ENCODE results near the gene LRRFIP1.

Gene LRRFIP1

GRCh38 chr2:237708491-237708890, 81.1 kb downstream of the LRRFIP1 start:
- DNase-seq, result no peak

GRCh38 chr2:237708961-237709360, 81.6 kb downstream of the LRRFIP1 start:
- no peak for DNase-seq

- no peak for DNase-seq
Observed at GRCh38 chr2:237711458-237712150, 84.2 kb downstream of the LRRFIP1 start.

- DNase-seq, result no peak
Observed at GRCh38 chr2:237712477-237713377, 85.3 kb downstream of the LRRFIP1 start.

GRCh38 chr2:237714690-237715458, 87.5 kb downstream of the LRRFIP1 start:
- DNase-seq, result no peak

- DNase-seq, result peak; percentile 53
Observed at GRCh38 chr2:237715459-237715947, 88.1 kb downstream of the LRRFIP1 start.

- no peak for DNase-seq
Observed at GRCh38 chr2:237716011-237716410, 88.6 kb downstream of the LRRFIP1 start.

GRCh38 chr2:237717366-237718276, 90.2 kb downstream of the LRRFIP1 start:
- DNase-seq, result no peak

- no peak for DNase-seq
Observed at GRCh38 chr2:237718277-237718634, 90.9 kb downstream of the LRRFIP1 start.

GRCh38 chr2:237720444-237720843, 93.1 kb downstream of the LRRFIP1 start:
- DNase-seq, result no peak

- no peak for DNase-seq
Observed at GRCh38 chr2:237720957-237721356, 93.6 kb downstream of the LRRFIP1 start.

- no peak for DNase-seq
Observed at GRCh38 chr2:237721458-237721857, 94.1 kb downstream of the LRRFIP1 start.

GRCh38 chr2:237722616-237723015, 95.2 kb downstream of the LRRFIP1 start:
- no peak for DNase-seq

GRCh38 chr2:237723023-237723422, 95.6 kb downstream of the LRRFIP1 start:
- no peak for DNase-seq

GRCh38 chr2:237723602-237724001, 96.2 kb downstream of the LRRFIP1 start:
- peak; percentile 27 for DNase-seq

GRCh38 chr2:237724811-237725478, 97.6 kb downstream of the LRRFIP1 start:
- peak; percentile 76 for DNase-seq

GRCh38 chr2:237725661-237726060, 98.3 kb downstream of the LRRFIP1 start:
- DNase-seq, result no peak

- peak; percentile 97 for DNase-seq
Observed at GRCh38 chr2:237726401-237726830, 99.0 kb downstream of the LRRFIP1 start.

GRCh38 chr2:237727363-237727762, 100.0 kb downstream of the LRRFIP1 start:
- no peak for DNase-seq

- DNase-seq, result no peak
Observed at GRCh38 chr2:237729681-237730475, 102.5 kb downstream of the LRRFIP1 start.

- DNase-seq, result peak; percentile 25
Observed at GRCh38 chr2:237731663-237732062, 104.3 kb downstream of the LRRFIP1 start.

Measured in NCI-H774 (cell line).